ENCODE results near the gene GALR3.

The GALR3 gene

DNA sequence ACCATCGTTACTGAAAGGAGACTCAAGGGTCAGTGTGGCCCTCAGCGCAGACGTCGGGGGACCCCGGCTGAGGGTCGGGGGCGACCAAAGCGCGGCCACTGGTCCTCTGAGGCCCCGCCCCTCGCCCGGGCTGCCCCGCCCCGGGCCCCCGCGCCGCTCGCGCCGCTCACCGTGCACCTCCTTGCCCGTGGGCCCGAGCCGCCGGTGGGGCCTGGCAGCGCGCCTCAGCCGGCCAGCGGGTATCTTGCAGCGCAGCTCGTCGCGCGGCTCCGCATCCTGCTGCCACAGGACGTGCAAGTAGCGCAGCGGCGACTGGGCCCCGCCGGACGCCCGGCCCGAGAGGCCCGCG is 20.5 kb downstream of the GALR3 start:
- TF ChIP-seq MYC (IDR thresholded peaks at IDR 0.05; ENCODE audit: low read depth, low read length) (no peak), POLR2A (IDR thresholded peaks at IDR 0.05; ENCODE audit: extremely low read depth, insufficient read length) (no peak), CTCF (IDR thresholded peaks at IDR 0.05; ENCODE audit: low read depth, low read length) (no peak)
- DNase-seq (ENCODE audit: low read depth): no peak
- H3K4me3 ChIP-seq (ENCODE audit: low read depth, low read length): peak overlapping the region; percentile 89

GRCh38 chr22:37844904-37845329 is 21.7 kb downstream of the GALR3 start:
- no peak for DNase-seq (ENCODE audit: low read depth)

DNA sequence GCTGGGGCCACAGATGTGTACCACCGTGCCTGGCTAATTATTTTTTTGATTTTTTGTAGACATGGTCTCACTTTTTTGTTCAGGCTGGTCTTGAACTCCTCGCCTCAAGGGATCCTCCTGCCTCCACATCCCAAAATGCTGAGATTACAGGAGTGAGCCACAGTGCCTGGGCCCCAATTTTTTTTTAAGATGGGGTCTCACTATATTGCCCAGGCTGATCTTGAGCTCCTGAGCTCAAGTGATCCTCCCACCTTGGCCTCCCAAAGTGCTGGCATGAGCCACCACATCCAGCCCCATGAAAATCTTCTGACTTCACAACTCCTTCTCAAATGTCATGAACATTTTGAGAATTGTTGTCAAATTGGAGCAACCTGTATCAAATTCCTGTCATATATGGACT is 23.3 kb downstream of the GALR3 start:
- H3K4me3 ChIP-seq (ENCODE audit: low read depth, low read length): no peak overlapping the region
- TF ChIP-seq MYC (IDR thresholded peaks at IDR 0.05; ENCODE audit: low read depth, low read length) (no peak), POLR2A (IDR thresholded peaks at IDR 0.05; ENCODE audit: extremely low read depth, insufficient read length) (no peak), CTCF (IDR thresholded peaks at IDR 0.05; ENCODE audit: low read depth, low read length) (no peak)
- TF ChIP-seq, protein P1, sequence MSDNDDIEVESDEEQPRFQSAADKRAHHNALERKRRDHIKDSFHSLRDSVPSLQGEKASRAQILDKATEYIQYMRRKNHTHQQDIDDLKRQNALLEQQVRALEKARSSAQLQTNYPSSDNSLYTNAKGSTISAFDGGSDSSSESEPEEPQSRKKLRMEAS (IDR thresholded peaks at IDR 0.05; ENCODE audit: low read depth, low read length): no peak
- DNase-seq (ENCODE audit: low read depth): no peak

More at GRCh38 chr22:37844904-37845329, 21.7 kb downstream of the GALR3 start:
- TF ChIP-seq, protein P1 (IDR thresholded peaks at IDR 0.05; ENCODE audit: low read depth, low read length): no peak
- TF ChIP-seq MYC (IDR thresholded peaks at IDR 0.05; ENCODE audit: low read depth, low read length) (no peak), POLR2A (IDR thresholded peaks at IDR 0.05; ENCODE audit: extremely low read depth, insufficient read length) (no peak), CTCF (IDR thresholded peaks at IDR 0.05; ENCODE audit: low read depth, low read length) (no peak)
- H3K4me3 ChIP-seq (ENCODE audit: low read depth, low read length): peak overlapping the region; percentile 89

DNA sequence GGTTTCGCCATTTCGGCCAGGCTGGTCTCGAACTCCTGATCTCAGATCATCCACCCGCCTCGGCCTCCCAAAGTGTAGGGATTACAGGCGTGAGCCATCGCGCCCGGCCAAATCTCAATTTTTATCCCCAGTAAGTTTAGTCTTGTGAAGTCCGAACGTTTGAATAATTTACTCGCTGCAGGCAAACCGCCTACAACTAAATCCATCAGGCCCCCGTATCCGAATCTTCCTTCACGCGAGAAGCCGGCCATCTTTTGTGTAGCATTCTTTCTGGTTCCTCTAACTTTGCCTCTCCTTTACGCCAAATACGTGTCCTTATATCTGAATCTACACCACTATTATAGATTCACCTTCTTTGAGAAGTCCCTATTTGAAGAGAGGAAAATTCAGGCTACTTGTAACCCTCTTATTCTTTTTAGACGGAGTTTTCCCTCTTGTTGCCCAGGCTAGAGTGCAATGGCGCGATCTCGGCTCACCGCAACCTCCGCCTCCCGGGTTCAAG is 25.5 kb downstream of the GALR3 start:
- peak overlapping the region; percentile 98 for H3K4me3 ChIP-seq (ENCODE audit: low read depth, low read length)
- peak; percentile 62 for DNase-seq (ENCODE audit: low read depth)
- TF ChIP-seq CTCF (IDR thresholded peaks at IDR 0.05; ENCODE audit: low read depth, low read length) (no peak), MYC (IDR thresholded peaks at IDR 0.05; ENCODE audit: low read depth, low read length) (no peak), POLR2A (IDR thresholded peaks at IDR 0.05; ENCODE audit: extremely low read depth, insufficient read length) (no peak)
- TF ChIP-seq, protein P1 (IDR thresholded peaks at IDR 0.05; ENCODE audit: low read depth, low read length): no peak

- TF ChIP-seq MYC (IDR thresholded peaks at IDR 0.05; ENCODE audit: low read depth, low read length) (no peak), POLR2A (IDR thresholded peaks at IDR 0.05; ENCODE audit: extremely low read depth, insufficient read length) (peak; percentile 67), CTCF (IDR thresholded peaks at IDR 0.05; ENCODE audit: low read depth, low read length) (no peak)
- TF ChIP-seq, protein P1 (IDR thresholded peaks at IDR 0.05; ENCODE audit: low read depth, low read length): peak; percentile 20; the same call in 1 of the 2 replicates
- H3K4me3 ChIP-seq (ENCODE audit: low read depth, low read length): peak within 1 kb of the TSS; percentile 98
- peak; percentile 94 for DNase-seq (ENCODE audit: low read depth)
Measured at GRCh38 chr22:37849089-37849751, 26.0 kb downstream of the GALR3 start, which contains the start of gene EIF3L. Gene EIF3L, plus strand, starts transcription at chr22:37849419. Its CDS starts 31 bp downstream, at chr22:37849450.

All from NB4 (cell line).